ENCODE data around the gene TACC3.

The TACC3 gene

DNA sequence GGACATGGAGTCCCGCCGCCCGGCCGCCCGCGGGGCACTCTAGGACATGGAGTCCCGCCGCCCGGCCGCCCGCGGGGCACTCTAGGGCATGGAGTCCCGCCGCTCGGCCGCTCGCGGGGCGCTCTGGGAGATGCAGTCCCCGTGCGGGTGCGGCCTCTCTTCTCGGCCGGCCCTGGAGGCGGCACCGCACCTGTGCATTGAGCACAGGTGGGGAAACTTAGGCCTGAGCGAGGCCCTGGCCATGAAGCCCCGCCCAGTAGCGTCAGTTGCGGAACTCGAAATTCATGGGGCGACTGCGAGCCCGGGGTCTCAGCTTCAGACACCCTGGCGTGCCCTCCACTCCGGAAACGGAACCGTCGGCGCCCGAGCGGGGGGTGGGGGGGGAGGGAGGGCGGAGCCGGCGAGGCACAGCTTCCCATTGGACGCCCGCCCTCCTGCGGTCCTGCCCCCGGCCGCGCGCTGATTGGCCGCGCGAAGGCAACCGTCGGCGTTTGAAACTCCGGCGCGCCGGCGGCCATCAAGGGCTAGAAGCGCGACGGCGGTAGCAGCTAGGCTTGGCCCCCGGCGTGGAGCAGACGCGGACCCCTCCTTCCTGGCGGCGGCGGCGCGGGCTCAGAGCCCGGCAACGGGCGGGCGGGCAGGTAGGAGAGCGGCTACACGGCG, at the start of gene TACC3, which contains the start of gene TMEM129:
Gene TACC3, plus strand, starts transcription at position 519 of the 663 bp plus-strand sequence. CDS start 1,901 bp downstream, outside the sequence.
Gene TMEM129, minus strand, starts transcription at position 321 of the 663 bp plus-strand sequence. CDS start 486 bp downstream, outside the sequence.
- H3K36me3 ChIP-seq (ENCODE audit: control insufficient read depth, insufficient read depth, low read length): peaks cover 25% of the 10 kb centered on the region
- TF ChIP-seq, protein P1, sequence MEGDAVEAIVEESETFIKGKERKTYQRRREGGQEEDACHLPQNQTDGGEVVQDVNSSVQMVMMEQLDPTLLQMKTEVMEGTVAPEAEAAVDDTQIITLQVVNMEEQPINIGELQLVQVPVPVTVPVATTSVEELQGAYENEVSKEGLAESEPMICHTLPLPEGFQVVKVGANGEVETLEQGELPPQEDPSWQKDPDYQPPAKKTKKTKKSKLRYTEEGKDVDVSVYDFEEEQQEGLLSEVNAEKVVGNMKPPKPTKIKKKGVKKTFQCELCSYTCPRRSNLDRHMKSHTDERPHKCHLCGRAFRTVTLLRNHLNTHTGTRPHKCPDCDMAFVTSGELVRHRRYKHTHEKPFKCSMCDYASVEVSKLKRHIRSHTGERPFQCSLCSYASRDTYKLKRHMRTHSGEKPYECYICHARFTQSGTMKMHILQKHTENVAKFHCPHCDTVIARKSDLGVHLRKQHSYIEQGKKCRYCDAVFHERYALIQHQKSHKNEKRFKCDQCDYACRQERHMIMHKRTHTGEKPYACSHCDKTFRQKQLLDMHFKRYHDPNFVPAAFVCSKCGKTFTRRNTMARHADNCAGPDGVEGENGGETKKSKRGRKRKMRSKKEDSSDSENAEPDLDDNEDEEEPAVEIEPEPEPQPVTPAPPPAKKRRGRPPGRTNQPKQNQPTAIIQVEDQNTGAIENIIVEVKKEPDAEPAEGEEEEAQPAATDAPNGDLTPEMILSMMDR (IDR thresholded peaks at IDR 0.05; ENCODE audit: insufficient read depth, low read length, poor library complexity, severe bottlenecking): no peak

DNA sequence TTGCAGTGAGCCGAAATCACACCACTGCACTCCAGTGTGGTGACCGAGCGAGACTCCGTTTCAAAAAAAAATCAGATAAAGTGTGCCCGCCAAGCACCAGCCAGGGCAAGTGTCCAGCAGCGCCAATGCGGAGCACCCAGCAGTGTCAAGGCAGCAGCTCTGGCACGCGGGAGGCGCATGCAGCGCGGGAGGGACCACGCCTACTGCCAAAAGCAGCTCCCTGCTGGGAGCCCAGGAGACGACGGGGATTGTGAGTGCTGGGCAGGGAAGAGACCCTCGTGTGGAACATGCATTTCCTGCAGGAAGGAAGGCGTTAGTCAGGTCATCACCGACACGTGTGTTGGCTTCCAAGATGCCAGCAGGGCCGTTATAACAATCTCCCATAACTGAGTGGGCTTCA, 47.6 kb upstream of the TACC3 start:
- Histone ChIP-seq H3K4me3 (replicated peaks; ENCODE audit: low read depth, low read length) (no peak overlapping the region), H3K27me3 (replicated peaks; ENCODE audit: control insufficient read depth, insufficient read depth, low read length) (no peaks in the 10 kb centered on the region), H3K36me3 (ENCODE audit: control insufficient read depth, insufficient read depth, low read length) (no peaks in the 10 kb centered on the region)
- TF ChIP-seq, protein P1 (IDR thresholded peaks at IDR 0.05; ENCODE audit: insufficient read depth, low read length, poor library complexity, severe bottlenecking): no peak
- no peak for DNase-seq (ENCODE audit: extremely low read depth, insufficient read length)

More for the DNA sequence above, at the start of gene TACC3, which contains the start of gene TMEM129:
- Histone ChIP-seq H3K27me3 (replicated peaks; ENCODE audit: control insufficient read depth, insufficient read depth, low read length) (no peaks in the 10 kb centered on the region), H3K4me3 (replicated peaks; ENCODE audit: low read depth, low read length) (peak within 1 kb of the TSS; percentile 92)
- peak; percentile 92 for DNase-seq (ENCODE audit: extremely low read depth, insufficient read length)

DNA sequence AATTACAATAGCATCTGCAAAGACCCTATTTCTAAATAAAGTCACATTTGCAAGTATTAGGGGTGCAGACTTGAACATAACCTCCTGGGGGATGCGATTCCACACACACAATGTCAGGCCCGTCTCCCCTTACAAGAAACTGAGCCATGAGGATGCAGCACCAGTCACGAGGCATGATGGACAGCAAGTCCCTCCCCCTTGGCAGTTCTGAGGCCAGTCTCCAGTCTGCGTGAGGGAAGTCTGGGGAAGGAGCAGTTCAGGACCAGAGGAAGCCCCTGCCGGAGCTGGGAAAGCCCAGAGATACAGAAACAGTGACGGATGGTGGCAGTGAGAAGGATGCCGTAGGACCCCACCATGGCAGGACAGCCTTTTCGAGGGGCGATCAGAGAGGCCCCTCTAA, 46.6 kb upstream of the TACC3 start:
- H3K36me3 ChIP-seq (ENCODE audit: control insufficient read depth, insufficient read depth, low read length): no peaks in the 10 kb centered on the region
- no peaks in the 10 kb centered on the region for H3K27me3 ChIP-seq (replicated peaks; ENCODE audit: control insufficient read depth, insufficient read depth, low read length)
- TF ChIP-seq, protein P1 (IDR thresholded peaks at IDR 0.05; ENCODE audit: insufficient read depth, low read length, poor library complexity, severe bottlenecking): no peak
- no peak overlapping the region for H3K4me3 ChIP-seq (replicated peaks; ENCODE audit: low read depth, low read length)
- DNase-seq (ENCODE audit: extremely low read depth, insufficient read length): no peak

- no peaks in the 10 kb centered on the region for H3K27me3 ChIP-seq (replicated peaks; ENCODE audit: control insufficient read depth, insufficient read depth, low read length)
- no peak for DNase-seq (ENCODE audit: extremely low read depth, insufficient read length)
These were observed 46.1 kb upstream of the TACC3 start for GRCh38 chr4:1675136-1675801.

DNA sequence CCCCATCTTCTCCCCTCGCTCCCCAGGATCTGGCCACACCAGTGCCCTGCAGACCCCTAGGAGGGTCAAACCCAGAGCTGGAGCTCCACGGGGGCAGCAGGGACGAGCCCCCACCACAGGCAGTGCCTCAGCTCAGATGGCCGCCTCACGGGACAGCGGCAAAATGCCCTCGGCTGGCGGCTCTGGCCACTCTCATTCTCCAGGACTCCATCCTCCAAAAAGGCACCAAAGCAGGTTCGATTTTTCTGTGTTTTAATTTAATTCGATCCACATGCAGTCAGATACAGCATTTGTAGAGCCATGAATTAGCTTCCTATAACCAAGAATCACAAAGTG, 45.6 kb upstream of the TACC3 start:
- Histone ChIP-seq H3K4me3 (replicated peaks; ENCODE audit: low read depth, low read length) (no peak overlapping the region), H3K27me3 (replicated peaks; ENCODE audit: control insufficient read depth, insufficient read depth, low read length) (no peaks in the 10 kb centered on the region), H3K36me3 (ENCODE audit: control insufficient read depth, insufficient read depth, low read length) (no peaks in the 10 kb centered on the region)
- TF ChIP-seq, protein P1 (IDR thresholded peaks at IDR 0.05; ENCODE audit: insufficient read depth, low read length, poor library complexity, severe bottlenecking): no peak
- no peak for DNase-seq (ENCODE audit: extremely low read depth, insufficient read length)

More at GRCh38 chr4:1675136-1675801, 46.1 kb upstream of the TACC3 start:
- Histone ChIP-seq H3K36me3 (ENCODE audit: control insufficient read depth, insufficient read depth, low read length) (no peaks in the 10 kb centered on the region), H3K4me3 (replicated peaks; ENCODE audit: low read depth, low read length) (no peak overlapping the region)
- TF ChIP-seq, protein P1 (IDR thresholded peaks at IDR 0.05; ENCODE audit: insufficient read depth, low read length, poor library complexity, severe bottlenecking): no peak

Measured in GM06990 (cell line).